Measurements from ENCODE around the gene AKAP13. TPM values are rescaled to one million over a fixed set of nuclear protein-coding genes. Genes with fewer than 3 reads are reported as not detected.

Gene AKAP13
- total RNA-seq, 2 experiments from 2014 or later: 83.2 to 85.2 TPM

DNA sequence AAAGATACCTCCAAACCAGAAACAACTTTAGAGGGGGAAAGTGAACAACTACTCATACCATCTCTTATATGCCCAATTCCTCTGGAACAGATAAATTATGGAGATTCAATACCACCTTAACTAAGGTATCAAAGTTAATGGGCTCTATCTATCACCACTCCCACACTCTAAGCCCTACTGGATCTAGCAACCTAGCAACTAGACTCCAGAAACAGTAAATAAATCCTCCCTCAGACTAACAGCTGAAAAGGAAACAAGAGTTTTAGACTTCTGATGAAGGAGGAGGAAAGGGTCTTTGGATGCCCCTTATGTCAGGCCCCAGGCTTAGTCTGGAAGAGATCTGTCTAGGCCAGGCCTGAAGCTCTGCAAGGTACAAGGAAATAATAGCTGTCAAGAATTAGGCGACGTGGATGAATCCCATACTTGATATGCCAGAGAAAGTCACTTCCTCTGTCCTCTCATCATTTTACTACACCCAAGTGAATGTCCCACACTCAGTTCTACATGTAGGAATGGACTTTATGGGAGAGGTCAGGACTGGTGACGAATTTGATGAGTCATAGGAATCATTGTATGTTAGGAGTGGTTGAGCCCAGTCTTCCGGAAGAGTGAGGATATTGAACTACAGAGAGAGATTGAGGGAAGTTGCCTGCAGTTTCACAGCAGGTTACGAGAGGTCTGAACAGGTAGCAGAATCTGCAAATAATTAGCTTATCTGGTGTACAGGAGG is 113.8 kb downstream of the AKAP13 start:
- H3K27me3 Mint-ChIP-seq: no peaks in the 10 kb centered on the region
- no peak overlapping the region for H3K27ac Mint-ChIP-seq
- no peaks in the 10 kb centered on the region for H3K9me3 Mint-ChIP-seq
- no peak for DNase-seq
- peaks cover 64% of the 10 kb centered on the region for H3K4me1 Mint-ChIP-seq
- H3K4me3 Mint-ChIP-seq: no peak overlapping the region
- H3K36me3 Mint-ChIP-seq: peaks cover 2% of the 10 kb centered on the region

DNA sequence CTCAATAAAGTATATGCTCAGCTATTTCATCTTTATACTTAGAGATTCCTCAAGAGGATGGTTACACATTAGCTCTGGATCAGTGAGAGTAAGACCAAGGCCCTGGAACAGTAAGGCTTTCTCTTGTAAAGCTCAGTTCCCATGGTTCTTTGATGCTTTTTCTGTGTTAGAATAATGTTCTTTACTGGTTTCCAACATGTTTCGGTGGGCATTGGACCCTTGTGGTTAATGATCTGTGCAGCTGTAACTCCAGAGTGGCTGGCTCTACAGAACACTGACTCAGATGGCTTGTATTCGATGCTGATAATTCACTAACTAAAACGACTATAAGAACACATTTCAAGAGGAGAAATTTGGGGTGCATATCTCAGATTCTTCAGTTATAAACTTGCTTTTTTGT is 114.7 kb downstream of the AKAP13 start:
- no peak for DNase-seq
- no peak overlapping the region for H3K27ac Mint-ChIP-seq
- peaks cover under 1% of the 10 kb centered on the region for H3K36me3 Mint-ChIP-seq
- peaks cover 66% of the 10 kb centered on the region for H3K4me1 Mint-ChIP-seq
- H3K9me3 Mint-ChIP-seq: no peaks in the 10 kb centered on the region
- no peaks in the 10 kb centered on the region for H3K27me3 Mint-ChIP-seq
- H3K4me3 Mint-ChIP-seq: no peak overlapping the region

DNA sequence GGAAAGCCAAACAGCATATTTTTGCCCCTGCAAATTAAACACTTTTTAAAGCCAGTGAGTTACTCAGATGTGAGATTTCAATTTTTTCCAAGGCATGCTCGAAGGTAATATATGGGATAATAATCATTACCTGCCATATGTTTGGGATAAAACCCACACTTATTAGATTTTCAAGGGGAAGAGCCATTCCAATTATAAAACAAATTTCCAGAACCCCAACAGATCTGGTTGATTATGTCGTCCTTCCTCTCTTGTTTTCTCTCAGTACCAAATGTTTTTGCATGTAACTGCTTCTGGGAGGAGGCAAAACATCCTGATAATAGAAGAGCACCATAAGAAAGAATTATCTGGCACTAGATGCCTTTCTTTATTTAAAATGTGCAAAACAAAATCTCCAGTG is 115.1 kb downstream of the AKAP13 start:
- no peak for DNase-seq
- H3K4me3 Mint-ChIP-seq: no peak overlapping the region
- no peaks in the 10 kb centered on the region for H3K36me3 Mint-ChIP-seq
- peaks cover 66% of the 10 kb centered on the region for H3K4me1 Mint-ChIP-seq
- no peak overlapping the region for H3K27ac Mint-ChIP-seq
- H3K9me3 Mint-ChIP-seq: no peaks in the 10 kb centered on the region
- no peaks in the 10 kb centered on the region for H3K27me3 Mint-ChIP-seq

DNA sequence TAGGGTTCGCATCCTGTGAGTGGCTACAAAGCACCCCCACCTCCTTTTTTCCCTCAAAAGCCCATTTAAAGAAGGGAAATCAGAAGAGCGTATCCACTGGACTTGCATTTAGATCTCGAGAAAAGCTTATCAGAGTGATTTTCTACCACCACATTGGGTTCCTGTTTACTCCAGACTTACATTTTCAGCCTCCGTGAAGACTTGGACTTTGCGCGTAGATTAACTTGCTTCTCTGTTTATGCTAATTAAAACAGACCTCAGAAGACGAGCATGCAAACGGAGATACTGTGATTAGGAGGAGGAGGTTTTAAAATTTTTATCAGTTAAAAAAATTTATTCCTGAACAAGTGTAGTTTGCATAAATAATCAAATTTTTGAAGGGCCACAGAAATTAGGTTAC is 115.7 kb downstream of the AKAP13 start:
- no peaks in the 10 kb centered on the region for H3K9me3 Mint-ChIP-seq
- H3K27me3 Mint-ChIP-seq: no peaks in the 10 kb centered on the region
- DNase-seq: no peak
- no peak overlapping the region for H3K27ac Mint-ChIP-seq
- no peak overlapping the region for H3K4me3 Mint-ChIP-seq
- peaks cover 68% of the 10 kb centered on the region for H3K4me1 Mint-ChIP-seq
- H3K36me3 Mint-ChIP-seq: no peaks in the 10 kb centered on the region

DNA sequence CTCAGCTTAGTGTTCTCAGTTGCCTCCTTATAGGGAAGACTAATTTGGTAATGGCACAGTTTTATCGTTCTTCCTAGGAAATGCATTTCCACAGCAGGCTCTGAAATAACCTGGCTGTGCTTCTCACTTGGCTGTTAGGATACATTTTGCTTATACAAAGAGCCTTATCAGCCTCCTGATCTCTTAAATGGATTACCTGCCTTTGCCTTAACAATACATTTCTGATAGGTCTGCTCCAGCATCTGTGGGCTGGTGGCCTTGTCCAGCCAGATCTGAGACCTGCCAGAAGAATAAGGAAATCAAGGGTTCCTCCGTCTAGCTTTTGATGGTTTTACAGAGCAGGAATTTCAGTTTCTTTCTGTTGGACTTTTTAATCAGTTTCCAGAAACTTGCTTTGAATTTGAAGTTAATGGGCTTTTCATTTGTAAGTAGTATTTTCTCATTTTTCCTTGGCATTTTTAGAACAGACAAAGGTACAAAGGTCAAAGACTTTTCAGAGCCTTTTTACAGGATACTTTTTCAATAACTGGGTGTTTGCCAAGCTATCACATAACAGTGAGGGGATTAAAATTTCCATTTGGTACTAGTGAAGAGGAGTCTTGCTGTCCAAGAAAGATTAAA is 116.3 kb downstream of the AKAP13 start:
- Mint-ChIP-seq H3K27ac (no peak overlapping the region), H3K27me3 (no peaks in the 10 kb centered on the region), H3K9me3 (no peaks in the 10 kb centered on the region), H3K36me3 (no peaks in the 10 kb centered on the region), H3K4me1 (peaks cover 70% of the 10 kb centered on the region), H3K4me3 (no peak overlapping the region)
- no peak for DNase-seq

DNA sequence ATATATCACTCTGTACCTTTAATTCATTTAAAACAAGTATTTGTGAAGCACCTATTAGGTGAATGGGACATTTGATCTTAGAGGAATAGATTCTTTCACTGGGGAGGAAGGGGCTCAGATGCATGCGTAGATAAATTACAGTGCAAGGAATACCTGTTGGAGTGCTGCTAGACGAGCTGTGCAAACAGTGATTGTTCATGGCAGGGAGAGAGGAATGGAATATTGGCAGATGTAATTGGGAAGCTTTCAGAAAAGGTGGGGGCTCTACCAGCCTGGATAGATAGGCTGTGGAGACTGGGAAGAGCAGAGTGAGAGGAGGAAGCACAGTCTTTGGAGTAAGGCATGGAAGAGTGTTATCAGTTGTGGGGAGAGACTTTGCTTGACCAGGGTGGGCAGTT is 116.8 kb downstream of the AKAP13 start:
- no peaks in the 10 kb centered on the region for H3K36me3 Mint-ChIP-seq
- H3K4me1 Mint-ChIP-seq: peaks cover 72% of the 10 kb centered on the region
- no peak for DNase-seq
- H3K27me3 Mint-ChIP-seq: no peaks in the 10 kb centered on the region
- H3K9me3 Mint-ChIP-seq: no peaks in the 10 kb centered on the region
- no peak overlapping the region for H3K27ac Mint-ChIP-seq
- no peak overlapping the region for H3K4me3 Mint-ChIP-seq

DNA sequence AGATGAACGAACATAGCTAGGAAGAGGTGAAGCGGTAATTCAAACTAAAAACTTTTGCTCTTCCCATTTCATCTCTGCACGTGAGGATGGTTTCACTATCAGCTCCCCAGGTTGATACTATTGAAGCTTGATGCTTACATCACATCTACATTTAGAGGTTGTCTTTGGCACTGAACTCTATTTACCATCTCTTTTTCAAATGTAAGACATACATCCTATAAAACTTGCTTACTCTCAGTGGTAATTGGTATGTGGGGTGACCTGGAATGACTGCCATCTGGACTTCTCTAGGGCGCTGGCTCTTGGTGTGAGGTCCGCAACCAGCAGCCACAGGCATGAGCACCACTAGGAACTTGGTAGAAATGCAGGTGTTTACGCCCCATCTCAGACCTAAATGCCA is 118.1 kb downstream of the AKAP13 start:
- H3K9me3 Mint-ChIP-seq: no peaks in the 10 kb centered on the region
- H3K4me3 Mint-ChIP-seq: no peak overlapping the region
- peaks cover 78% of the 10 kb centered on the region for H3K4me1 Mint-ChIP-seq
- no peaks in the 10 kb centered on the region for H3K27me3 Mint-ChIP-seq
- no peak for DNase-seq
- H3K27ac Mint-ChIP-seq: no peak overlapping the region
- H3K36me3 Mint-ChIP-seq: no peaks in the 10 kb centered on the region

DNA sequence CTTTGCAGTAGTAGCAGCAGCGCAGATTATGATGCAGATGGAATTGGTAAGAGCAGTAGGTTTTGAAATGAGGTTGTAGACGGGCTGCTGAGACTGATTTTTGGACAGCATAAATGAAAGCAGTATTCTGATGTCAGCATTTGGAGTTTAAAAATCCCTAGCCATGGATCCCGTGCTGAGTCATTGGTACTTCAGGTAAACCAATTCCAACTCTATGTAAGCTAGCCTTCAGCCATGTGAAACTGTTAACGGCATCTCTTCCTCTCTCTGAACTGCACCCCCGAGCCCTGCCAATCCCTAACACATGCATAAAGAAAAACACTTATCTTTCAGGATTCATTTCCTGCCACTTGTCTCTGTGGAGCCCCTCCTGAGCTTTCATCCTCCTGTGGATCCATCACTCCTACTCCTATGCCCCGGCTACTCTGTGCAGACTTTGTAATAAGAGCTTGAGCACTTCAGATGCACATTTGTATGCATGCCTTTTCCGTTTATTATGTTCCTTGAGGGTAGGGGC is 119.0 kb downstream of the AKAP13 start:
- H3K27me3 Mint-ChIP-seq: no peaks in the 10 kb centered on the region
- peak overlapping the region; percentile 57 for H3K27ac Mint-ChIP-seq
- DNase-seq: no peak
- H3K9me3 Mint-ChIP-seq: no peaks in the 10 kb centered on the region
- no peaks in the 10 kb centered on the region for H3K36me3 Mint-ChIP-seq
- peaks cover 78% of the 10 kb centered on the region for H3K4me1 Mint-ChIP-seq
- no peak overlapping the region for H3K4me3 Mint-ChIP-seq

DNA sequence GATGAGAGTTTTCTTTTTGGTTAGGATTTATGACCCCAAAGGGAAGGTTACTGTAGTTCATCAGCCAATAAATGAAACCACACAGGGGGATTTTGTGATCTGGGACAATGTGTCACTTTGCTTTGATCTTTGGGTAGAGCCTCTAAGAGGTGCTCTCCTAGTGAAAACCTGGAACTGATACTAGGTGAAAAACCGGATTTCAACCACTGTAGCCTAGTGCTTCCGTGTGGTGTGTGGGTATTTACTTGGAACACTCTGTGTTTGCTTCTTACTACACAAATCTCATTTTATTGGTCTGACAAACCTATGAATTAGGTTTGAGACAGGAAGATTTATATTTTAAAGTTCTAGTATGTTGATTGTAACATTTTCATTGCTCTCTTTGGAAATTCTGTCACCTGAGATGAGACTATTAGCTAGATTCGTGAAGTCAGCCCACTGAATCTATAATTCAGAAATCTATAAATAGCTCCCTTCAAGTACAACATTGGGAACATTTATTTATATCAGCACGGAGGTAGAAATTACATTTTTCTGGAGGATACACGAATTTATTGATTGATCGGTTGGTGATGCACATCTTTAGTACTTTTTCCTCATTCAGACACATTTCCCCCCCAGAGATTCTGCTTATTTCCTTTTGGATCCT is 119.8 kb downstream of the AKAP13 start:
- no peaks in the 10 kb centered on the region for H3K36me3 Mint-ChIP-seq
- peaks cover 80% of the 10 kb centered on the region for H3K4me1 Mint-ChIP-seq
- no peaks in the 10 kb centered on the region for H3K27me3 Mint-ChIP-seq
- peak overlapping the region; percentile 57 for H3K27ac Mint-ChIP-seq
- no peak for DNase-seq
- H3K4me3 Mint-ChIP-seq: peak overlapping the region; percentile 11
- no peaks in the 10 kb centered on the region for H3K9me3 Mint-ChIP-seq

DNA sequence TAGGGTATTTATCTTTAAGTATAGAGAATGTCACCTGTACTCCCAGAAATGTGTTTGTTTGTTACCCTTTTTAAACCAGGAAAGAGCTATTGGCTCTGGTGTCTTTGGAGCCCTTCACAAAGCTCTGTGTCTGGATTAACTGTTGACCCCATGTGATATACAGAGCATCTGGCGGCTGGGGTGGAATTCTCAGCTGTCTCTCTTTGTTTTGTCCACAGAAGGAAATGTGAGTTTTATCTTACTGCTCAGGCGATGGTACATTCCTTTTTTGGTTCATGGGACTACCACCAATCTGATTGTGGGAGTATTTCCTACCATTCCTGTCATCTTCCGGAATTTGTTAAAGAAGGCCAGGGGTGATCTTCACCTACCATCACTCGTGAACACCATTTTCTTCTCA is 120.3 kb downstream of the AKAP13 start:
- Mint-ChIP-seq H3K27me3 (no peaks in the 10 kb centered on the region), H3K27ac (no peak overlapping the region), H3K4me1 (peaks cover 76% of the 10 kb centered on the region), H3K36me3 (no peaks in the 10 kb centered on the region), H3K9me3 (no peaks in the 10 kb centered on the region), H3K4me3 (no peak overlapping the region)
- no peak for DNase-seq

DNA sequence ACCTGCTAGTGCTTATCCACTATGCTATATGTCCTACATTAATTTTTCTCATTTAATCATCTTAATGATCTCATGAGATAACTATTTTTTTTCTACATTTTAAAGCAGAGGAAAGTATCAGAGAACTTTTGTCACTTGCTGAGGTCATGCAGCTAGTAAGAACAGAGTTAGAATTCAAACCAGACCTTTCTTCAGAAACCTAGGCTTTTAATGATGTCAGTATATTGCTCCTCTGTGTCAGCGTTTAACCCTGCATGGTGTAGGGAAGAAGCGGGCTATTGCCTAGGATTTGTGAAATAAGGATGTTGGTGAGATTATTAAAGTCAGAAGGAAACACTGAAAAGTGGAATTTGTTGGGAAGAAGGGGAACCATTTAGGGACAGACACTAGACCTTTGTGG is 121.2 kb downstream of the AKAP13 start:
- Mint-ChIP-seq H3K27me3 (no peaks in the 10 kb centered on the region), H3K27ac (no peak overlapping the region), H3K9me3 (no peaks in the 10 kb centered on the region), H3K36me3 (no peaks in the 10 kb centered on the region), H3K4me1 (peaks cover 73% of the 10 kb centered on the region), H3K4me3 (no peak overlapping the region)
- DNase-seq: no peak

DNA sequence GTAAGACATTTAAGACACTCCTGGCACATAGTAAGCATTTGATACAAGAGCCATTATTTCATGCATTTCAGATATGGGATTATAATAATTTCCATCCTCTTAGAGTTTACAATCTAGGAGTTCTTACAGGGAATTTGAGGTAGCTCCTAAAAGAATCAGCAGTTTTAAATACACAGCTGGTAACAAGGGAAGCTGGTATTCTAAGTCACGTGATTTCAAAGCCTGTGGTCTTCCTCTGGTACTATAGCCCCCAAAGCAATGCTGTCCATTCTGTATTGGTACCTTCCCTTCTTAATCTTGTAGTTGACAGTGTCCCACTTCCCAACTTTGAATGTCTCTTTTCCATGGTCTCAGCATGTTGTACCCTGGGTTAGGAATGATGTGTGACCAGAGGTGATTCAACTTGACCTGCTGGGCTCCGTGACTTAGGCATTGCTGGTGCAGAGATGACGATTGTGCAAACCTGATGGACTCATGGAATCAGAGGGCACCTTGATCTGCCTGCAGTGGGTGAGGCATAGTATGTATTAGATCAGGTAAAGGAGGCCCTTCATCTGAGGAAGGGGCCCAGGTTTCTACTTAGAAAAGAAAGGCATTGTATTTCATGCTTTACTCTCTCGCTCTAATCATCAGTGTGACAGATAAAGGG is 122.9 kb downstream of the AKAP13 start:
- no peak overlapping the region for H3K4me3 Mint-ChIP-seq
- peaks cover 70% of the 10 kb centered on the region for H3K4me1 Mint-ChIP-seq
- H3K27me3 Mint-ChIP-seq: no peaks in the 10 kb centered on the region
- H3K9me3 Mint-ChIP-seq: no peaks in the 10 kb centered on the region
- DNase-seq: no peak
- H3K36me3 Mint-ChIP-seq: no peaks in the 10 kb centered on the region
- H3K27ac Mint-ChIP-seq: peak overlapping the region; percentile 8

DNA sequence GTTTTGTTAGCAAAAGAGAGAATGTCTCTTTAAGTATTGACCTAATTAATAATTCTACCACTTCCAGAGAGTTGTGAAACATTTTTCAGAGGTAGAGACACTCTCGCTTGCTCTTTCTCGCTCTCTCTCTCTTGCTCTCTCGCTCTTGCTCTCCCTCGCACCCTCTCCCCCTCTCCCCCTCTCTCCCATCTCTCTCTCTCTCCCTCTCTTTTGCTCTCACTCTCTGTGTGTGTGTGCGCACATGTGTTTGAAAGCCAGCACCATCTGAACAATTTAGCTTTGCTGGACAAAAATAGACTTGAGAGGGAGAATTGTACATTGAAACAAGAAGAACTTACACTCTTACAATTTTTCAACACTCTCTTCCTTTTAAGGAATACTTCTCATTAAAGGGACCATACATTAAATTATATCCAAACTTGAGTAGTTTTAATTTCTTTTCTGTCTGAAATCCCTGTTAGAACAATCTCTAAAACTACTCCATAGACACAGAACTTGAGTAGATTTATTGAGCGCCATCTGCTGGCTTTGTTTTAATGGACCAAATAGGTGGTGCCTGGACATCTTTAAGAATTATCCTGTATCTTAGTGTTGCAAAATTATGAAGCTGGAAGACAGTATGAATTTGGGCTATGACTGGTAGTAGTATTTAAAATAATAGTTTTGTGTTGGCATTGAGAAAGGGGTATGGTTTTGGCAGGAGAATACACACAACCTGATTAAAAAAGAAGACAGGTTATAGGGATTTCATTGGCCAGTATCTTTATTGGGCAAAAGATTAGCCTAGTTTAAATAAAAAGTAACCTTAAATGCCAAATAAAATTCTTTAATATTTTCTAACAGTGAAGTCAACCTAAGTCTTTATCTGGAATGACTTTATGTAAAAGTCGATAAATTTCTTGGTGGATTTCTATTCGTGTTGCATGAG is 124.6 kb downstream of the AKAP13 start:
- Mint-ChIP-seq H3K27ac (no peak overlapping the region), H3K4me3 (no peak overlapping the region), H3K9me3 (no peaks in the 10 kb centered on the region)

DNA sequence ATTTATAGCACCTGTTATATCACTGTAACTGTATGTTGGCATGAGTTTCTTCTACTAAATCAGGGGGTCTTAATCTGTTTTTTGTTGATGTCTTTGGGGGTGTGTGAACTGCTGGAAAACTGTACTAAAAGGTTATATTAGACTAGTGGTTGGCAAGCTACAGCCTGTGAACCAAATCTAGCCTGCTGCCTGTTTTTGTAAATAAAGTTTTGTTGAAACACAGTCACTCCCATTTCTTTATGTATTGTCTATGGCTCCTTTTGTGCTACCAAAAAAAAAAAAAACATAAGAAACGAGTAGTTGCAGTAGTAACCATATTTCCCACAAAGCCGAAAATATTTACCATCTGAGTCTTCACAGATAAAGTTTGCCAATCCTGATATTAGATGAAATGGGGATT is 126.7 kb downstream of the AKAP13 start:
- Mint-ChIP-seq H3K27ac (no peak overlapping the region), H3K4me3 (no peak overlapping the region), H3K4me1 (peaks cover 60% of the 10 kb centered on the region), H3K27me3 (no peaks in the 10 kb centered on the region), H3K9me3 (no peaks in the 10 kb centered on the region), H3K36me3 (peaks cover 4% of the 10 kb centered on the region)
- no peak for DNase-seq

More for the DNA sequence above, 124.6 kb downstream of the AKAP13 start:
- H3K36me3 Mint-ChIP-seq: peaks cover 4% of the 10 kb centered on the region
- peaks cover 68% of the 10 kb centered on the region for H3K4me1 Mint-ChIP-seq
- peak; percentile 28 for DNase-seq
- H3K27me3 Mint-ChIP-seq: no peaks in the 10 kb centered on the region

Measured in activated naive CD8-positive, alpha-beta T cell treated with anti-CD3 and anti-CD28 coated beads for 36 hours (primary cell).